Ishikawa (cell line): ENCODE results near the gene MFNG.

ENCODE experiments used
- CREB1 ChIP-seq: IDR thresholded peaks from 2 replicates; pipeline ENCODE4 v1.6.1; 2012; ENCODE audit warnings: low read depth
- EP300 ChIP-seq: IDR thresholded peaks from 2 replicates; pipeline ENCODE4 v1.6.1; 2012; ENCODE audit warnings: borderline replicate concordance
- MAX ChIP-seq: IDR thresholded peaks from 2 replicates; pipeline ENCODE4 v1.6.1; 2012
- USF1 ChIP-seq: IDR thresholded peaks from 2 replicates; pipeline ENCODE4 v1.6.1; 2012
- YY1 ChIP-seq: IDR thresholded peaks from 2 replicates; pipeline ENCODE4 v1.6.1; 2012; ENCODE audit warnings: low read depth

- TF ChIP-seq CREB1 (no peak), YY1 (no peak), MAX (no peak), EP300 (no peak), USF1 (no peak)
These were observed 4.8 kb downstream of the MFNG start for GRCh38 chr22:37481347-37481907.
